ENCODE results near the gene OXCT2.
A peak's percentile ranks its signal among the peaks of the same experiment; 100 is the strongest.

The OXCT2 gene

DNA sequence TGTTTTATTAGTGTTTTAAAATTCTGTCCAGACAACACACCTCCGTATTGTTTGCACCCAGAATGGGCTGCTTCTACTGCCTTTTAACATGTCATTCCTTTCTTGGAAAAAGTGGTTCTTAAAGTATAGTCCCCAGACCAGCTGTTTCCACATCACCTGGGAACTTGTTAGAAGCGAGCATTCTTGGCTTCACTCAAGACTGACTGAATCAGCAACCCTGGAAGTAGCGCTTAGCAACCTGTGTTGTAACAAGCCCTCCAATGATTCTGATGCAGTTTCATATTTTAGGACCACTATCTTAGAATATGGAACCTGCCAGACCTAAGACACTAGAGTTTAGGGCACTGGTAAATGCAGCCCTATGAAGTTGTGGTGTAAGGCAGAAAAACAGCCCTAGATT is 38.4 kb downstream of the OXCT2 start:
- no peak for DNase-seq

DNA sequence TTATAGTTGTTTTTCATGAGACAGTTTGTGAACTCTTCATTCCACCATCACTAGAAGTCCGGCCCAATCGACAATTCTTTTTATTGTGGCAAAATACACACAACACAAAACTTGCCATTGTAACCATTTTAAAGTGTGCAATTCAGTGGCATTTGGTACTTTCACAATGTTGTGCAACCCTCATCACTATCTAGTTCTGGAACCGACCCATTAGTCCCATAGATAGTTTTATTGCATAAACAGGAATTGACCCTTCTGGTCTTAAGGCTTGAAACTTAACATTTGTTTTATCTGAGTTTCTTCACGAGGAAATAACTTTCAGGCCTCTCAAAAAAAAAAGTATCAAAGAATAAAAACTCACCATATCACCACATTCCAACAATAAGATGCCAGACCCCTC is 41.3 kb downstream of the OXCT2 start:
- DNase-seq = no peak

DNA sequence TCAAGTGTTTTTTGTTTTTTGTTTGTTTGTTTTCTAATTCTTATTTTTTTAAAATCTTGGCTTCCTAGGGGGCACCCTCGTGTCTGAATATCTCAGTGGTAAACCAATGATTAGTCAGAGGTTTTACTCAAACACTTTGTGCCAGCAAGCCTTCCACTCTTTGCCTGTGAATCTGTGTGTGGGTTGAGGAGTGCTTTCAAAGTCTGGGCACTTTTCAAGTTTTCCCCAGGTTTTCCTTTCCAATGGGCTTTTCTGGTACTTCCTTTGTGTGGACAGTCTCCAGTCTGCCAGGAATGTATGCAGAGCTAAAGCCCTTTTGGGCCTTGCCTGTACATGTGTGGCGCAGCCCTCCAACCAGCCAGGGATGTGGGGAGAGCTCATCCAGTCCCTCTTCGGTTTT is 42.1 kb downstream of the OXCT2 start:
- no peak for DNase-seq

GRCh38 chr1:39727932-39728317 is 43.2 kb downstream of the OXCT2 start:
- DNase-seq = peak; percentile 68

DNA sequence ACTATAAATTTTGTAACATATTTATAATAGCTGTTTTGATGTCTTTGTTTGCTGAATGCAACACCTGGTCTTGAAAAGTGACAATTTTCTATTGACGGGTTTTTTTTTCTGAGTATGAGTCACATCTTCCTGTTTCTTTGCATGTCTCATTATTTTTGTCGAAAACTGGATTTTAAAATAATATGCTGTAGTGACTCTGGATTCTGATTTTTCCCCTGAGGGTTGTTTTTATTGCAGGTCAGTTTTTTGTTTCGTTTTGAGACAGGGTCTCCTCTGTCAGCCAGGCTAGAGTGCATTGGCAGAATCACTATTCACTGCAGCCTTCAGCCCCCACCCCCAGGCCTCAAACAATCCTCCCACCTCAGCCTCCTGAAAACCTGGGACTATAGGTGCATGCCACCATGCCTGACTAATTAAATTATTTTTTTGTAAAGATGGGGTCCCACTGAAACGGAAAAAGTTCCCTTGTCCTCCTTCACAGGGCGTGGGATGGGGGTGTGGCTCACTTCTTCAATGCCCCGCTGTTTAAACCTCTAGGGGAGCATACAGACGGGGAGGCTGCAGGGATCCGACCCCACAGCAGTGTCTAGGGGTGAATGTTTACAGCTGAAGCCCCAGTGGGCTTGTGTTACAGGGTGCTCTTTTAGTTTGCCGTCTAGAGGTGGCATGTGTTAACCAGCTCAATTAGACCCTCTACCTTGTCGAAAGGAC is 43.8 kb downstream of the OXCT2 start:
- DNase-seq = peak; percentile 50

DNA sequence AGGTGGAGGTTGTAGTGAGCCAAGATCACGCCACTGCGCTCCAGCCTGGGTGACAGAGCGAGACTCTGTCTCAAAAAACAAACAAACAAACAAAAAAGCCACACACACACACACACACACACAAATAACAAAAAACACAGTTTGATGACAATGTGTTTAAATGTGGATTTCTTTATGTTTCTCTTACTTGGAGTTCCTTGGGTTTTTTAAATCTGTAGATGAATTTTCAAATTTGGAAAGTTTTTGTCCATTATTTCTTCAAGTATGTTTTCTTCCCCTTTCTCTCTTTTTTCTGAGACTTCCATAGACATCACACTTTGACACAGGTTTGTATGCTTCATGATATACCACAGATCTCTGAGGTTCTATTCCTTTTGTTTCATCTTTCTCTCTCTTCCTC is 44.5 kb downstream of the OXCT2 start:
- DNase-seq = no peak

GRCh38 chr1:39722495-39722894 is 48.7 kb downstream of the OXCT2 start:
- peak; percentile 70 for DNase-seq

GRCh38 chr1:39721664-39722063 is 49.5 kb downstream of the OXCT2 start:
- peak; percentile 30 for DNase-seq

- peak; percentile 87 for DNase-seq
These were observed 50.8 kb downstream of the OXCT2 start for GRCh38 chr1:39720094-39720999.
